GM21381 (cell line): ENCODE results near the gene C2CD4A.

Experiments
- ATAC-seq: cut with Tn5 transposase; IDR thresholded peaks from one replicate; pipeline ENCODE4 v1.9.1; 2021; ENCODE audit warnings: mild to moderate bottlenecking, moderate library complexity; ENCODE audit not compliant: unreplicated experiment

C2CD4A gene

DNA sequence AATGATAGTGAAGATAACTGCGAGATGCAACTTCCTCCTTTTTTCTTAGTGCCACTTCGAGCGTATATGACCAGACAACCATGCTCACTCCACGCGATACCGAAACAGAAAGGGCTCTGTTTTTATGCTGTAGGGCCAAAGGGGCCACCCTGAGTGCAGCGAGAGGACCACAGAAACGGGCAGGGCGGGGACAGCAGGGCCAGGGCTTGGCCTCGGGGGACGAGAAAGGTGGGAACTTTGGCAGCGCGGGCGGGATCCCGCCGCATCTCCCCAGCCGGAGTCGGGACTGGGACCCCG is 7.0 kb upstream of the C2CD4A start:
- ATAC-seq: peak; percentile 74

- peak; percentile 85 for ATAC-seq
Measured at GRCh38 chr15:62060113-62060895, 6.5 kb upstream of the C2CD4A start, which contains the start of gene VPS13C. Gene VPS13C (minus strand): TSS chr15:62060447. CDS start chr15:62060374, 73 bp downstream.

- no peak for ATAC-seq
Measured at GRCh38 chr15:62060896-62061280, 5.9 kb upstream of the C2CD4A start.

GRCh38 chr15:62063825-62064635 is 2.7 kb upstream of the C2CD4A start:
- no peak for ATAC-seq

GRCh38 chr15:62067448-62068044 is 769 bp downstream of the C2CD4A start:
- no peak for ATAC-seq

GRCh38 chr15:62068071-62068809 is 1.5 kb downstream of the C2CD4A start:
- ATAC-seq: no peak

GRCh38 chr15:62068810-62069167 is 2.0 kb downstream of the C2CD4A start:
- ATAC-seq: no peak

GRCh38 chr15:62069551-62069950 is 2.8 kb downstream of the C2CD4A start:
- no peak for ATAC-seq

DNA sequence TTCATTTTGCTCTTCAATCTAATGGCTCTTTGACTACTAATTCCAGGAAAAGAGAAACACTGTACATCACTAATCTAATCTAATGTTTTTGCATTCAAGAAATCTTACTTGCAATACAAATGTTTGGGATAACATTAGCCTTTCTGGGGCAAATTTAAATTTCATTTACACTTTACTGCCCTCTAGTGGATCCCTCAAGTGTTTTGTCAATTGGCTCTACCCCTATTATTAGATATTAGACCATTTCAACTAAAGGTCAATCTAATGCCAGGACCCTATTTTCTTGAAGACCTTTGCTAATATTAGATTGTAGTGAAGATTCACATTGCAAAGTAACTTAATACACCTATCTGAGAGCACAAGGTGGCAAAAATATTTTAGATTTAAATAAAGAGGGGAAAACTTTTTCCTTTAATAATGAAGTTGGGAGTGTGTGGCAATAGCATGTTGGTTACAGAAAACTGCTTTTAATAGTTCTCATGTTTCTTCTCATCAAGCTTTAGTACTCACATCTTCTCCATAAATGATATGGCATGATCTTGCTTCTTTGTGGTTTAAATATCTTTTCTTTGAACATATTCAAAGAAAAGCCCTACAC is 5.0 kb downstream of the C2CD4A start:
- no peak for ATAC-seq

- no peak for ATAC-seq
Measured at GRCh38 chr15:62075595-62076277, 9.0 kb downstream of the C2CD4A start.

DNA sequence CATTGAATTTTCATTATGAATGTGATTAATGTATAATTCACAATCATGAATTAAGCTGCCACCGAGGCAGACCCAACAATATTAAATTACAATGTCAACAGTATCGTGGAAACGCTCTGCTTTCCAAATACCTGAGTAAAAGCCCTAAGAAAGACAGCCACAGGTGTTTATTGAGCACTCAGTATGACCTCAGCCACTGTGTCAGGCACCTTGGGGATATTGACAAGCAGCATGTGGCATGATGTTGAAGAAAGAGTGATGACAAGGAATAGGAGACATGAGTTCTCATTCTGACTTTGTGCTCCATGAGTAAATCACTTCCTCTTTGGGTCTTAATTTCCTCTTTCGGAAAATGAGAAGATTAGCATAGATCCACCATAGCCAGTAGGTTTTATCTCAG is 12.8 kb downstream of the C2CD4A start:
- ATAC-seq: no peak

DNA sequence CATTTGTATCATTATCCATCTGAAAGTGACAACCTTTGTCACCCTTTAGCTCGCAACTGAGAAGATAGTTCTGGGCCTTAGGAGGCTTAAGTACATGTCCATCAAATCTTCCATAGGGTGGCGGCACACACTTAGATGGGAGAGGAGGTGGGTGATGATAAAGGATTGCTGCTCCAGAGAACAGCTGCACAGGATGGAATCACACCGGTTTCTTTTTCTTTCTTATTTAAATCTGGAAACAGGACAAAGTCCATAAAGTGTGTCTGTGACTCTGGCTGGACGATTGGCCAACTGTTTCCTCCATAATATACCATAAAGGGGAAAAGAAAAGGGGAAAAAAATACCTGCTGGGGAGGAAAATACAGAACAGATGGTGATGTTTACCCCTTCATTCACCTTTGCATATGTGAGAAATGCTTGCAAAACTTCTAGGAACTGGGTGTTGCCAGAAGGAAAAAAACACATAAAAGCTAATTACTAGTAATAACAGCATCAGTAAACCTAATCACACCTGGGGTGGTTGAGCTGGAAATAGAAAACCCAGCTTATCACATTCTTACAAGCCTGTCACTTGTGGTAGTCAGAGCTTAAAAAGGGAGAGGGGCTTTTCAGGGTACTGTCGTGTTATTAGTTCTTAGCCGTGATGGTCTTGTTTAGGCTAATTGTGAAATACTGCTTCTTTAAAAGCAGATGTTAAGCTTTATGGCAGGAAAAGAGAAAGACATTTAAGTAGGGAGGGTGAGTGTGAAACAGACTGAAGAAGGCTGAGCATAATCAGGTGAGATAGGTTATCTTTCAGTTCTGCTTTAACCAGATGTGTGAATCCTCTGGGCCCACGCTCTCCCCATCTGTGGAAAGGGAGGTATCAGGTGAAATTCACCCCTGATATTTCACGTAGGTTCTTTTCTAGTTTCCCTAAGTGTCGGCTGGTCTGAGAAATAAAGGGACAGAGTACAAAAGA is 16.7 kb downstream of the C2CD4A start:
- ATAC-seq: no peak

GRCh38 chr15:62085740-62086139 is 19.0 kb downstream of the C2CD4A start:
- no peak for ATAC-seq

- no peak for ATAC-seq
Measured at GRCh38 chr15:62087671-62088352, 21.0 kb downstream of the C2CD4A start.

- no peak for ATAC-seq
Measured at GRCh38 chr15:62088353-62088693, 21.5 kb downstream of the C2CD4A start.

- no peak for ATAC-seq
Measured at GRCh38 chr15:62089616-62090015, 22.8 kb downstream of the C2CD4A start.

GRCh38 chr15:62090988-62091387 is 24.2 kb downstream of the C2CD4A start:
- no peak for ATAC-seq

DNA sequence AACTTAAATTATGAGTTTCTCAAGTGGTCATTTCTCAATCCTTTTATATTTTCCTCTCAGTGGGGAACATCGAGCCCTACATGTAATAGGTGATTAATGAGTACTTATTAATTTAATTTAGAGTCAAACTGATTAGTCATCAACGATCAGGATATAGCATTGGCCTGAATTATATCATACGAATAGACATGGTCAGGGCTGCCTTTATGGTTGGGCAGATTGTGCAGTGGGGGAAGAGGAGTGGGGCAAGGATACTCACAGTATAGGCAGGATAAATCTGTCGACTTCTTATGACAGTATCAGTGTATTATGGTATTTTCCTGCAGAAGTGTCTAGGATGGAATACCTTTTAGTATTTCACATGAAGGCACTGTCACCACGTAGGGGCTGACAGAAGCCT is 27.0 kb downstream of the C2CD4A start:
- no peak for ATAC-seq

DNA sequence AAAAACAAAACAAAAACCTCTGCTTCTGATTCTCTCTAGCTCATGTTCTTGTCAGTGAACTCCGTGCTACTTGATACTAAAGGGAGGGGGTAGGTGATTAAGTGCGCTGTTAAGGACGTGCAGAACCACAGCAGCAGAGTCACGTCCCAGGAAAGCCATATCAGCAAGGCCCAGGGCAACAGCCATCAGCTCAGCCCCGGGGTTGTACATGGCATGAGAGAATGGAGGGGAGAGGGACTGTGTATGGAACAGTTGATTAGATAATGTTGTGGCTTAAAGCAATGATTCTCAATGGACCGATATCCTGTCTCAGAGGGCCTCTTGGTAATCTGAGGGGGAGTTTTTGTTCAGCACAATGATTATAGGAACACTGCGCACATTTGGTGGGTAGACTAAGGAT is 27.6 kb downstream of the C2CD4A start:
- no peak for ATAC-seq
